Fibroblast of pulmonary artery (primary cell): ENCODE results near the gene CEBPE.
A peak's percentile ranks its signal among the peaks of the same experiment; 100 is the strongest.

ENCODE experiments used
- DNase-seq: peaks from one replicate; pipeline ENCODE4 v3.0.0-alpha.2; 2010; ENCODE audit warnings: low read depth
- H3K4me3 ChIP-seq: replicated peaks from 2 replicates; pipeline ENCODE4 v1.5.1; 2011; ENCODE audit warnings: low read depth, mild to moderate bottlenecking, control low read depth, low read length, moderate library complexity
- TF ChIP-seq, protein P1 (sequence below): IDR thresholded peaks from 2 replicates; pipeline ENCODE4 v1.5.1; 2011; ENCODE audit warnings: mild to moderate bottlenecking, control low read depth, low read length, inconsistent platforms; ENCODE audit errors: missing control alignments

CEBPE gene

DNA sequence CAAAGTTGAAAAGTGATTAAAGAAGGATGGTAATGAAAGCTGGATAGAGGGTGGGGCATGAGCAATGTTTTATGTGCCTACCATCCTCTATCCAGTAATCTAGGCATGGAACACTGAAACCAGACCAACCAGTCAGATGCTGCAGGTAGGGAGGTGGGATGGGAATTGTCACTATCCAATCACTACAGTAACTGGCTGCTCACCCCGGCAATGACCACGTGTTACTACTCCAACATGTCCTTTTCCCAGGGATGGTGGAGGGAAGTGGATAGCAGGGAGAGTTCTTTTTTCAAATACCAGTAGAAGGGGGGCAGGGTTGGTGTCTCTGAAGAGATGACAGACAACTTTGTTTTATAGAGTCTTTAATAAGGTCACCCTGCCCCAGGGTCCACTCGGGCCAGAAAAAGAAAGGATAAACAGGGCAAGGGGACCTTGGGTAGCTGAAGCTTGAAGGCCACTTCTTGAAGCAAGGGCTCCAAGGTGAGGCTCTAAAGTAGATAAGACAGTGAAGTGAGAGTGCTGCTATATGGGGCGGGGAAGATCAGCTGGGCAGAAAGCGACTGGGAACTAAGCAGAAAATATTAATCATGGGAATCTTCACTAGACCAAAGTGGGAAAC is 47.0 kb downstream of the CEBPE start:
- TF ChIP-seq, protein P1, sequence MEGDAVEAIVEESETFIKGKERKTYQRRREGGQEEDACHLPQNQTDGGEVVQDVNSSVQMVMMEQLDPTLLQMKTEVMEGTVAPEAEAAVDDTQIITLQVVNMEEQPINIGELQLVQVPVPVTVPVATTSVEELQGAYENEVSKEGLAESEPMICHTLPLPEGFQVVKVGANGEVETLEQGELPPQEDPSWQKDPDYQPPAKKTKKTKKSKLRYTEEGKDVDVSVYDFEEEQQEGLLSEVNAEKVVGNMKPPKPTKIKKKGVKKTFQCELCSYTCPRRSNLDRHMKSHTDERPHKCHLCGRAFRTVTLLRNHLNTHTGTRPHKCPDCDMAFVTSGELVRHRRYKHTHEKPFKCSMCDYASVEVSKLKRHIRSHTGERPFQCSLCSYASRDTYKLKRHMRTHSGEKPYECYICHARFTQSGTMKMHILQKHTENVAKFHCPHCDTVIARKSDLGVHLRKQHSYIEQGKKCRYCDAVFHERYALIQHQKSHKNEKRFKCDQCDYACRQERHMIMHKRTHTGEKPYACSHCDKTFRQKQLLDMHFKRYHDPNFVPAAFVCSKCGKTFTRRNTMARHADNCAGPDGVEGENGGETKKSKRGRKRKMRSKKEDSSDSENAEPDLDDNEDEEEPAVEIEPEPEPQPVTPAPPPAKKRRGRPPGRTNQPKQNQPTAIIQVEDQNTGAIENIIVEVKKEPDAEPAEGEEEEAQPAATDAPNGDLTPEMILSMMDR = no peak
- no peak for DNase-seq
- peak overlapping the region; percentile 97 for H3K4me3 ChIP-seq

DNA sequence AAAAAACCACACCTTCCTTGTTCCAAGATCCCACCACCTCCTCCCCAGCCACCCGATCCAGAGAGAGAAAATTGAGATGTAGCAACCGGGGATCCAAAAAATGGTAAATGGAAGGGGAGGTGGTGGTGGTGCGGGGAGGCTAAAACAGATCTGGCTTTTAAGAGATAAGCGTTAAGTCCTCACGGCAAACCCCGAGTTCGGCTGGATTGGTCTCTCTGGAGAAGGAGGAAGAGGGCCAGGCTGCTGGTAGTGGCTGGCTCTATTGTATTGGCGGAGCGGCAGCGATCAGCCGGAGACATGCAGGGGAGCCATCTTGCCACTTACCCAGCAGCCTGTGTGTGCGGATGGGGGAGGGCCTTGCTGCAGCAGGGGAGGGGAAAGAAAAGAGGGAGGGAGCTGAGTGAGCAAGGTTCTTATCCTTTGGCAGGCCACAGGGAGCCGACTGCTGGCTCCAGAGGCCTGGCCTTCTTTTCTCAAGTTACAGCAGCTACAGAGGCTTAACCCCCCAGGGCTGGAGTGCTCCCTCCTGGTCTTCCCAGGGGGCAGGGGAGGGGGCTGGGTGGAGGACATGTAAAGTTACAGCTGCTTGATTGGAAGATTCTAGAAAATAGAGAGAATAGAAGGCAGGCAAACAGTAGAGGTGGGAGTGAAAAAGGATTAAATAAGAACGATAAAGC is 47.7 kb downstream of the CEBPE start:
- TF ChIP-seq, protein P1 = no peak
- DNase-seq = peak; percentile 95
- H3K4me3 ChIP-seq = peak overlapping the region; percentile 97

DNA sequence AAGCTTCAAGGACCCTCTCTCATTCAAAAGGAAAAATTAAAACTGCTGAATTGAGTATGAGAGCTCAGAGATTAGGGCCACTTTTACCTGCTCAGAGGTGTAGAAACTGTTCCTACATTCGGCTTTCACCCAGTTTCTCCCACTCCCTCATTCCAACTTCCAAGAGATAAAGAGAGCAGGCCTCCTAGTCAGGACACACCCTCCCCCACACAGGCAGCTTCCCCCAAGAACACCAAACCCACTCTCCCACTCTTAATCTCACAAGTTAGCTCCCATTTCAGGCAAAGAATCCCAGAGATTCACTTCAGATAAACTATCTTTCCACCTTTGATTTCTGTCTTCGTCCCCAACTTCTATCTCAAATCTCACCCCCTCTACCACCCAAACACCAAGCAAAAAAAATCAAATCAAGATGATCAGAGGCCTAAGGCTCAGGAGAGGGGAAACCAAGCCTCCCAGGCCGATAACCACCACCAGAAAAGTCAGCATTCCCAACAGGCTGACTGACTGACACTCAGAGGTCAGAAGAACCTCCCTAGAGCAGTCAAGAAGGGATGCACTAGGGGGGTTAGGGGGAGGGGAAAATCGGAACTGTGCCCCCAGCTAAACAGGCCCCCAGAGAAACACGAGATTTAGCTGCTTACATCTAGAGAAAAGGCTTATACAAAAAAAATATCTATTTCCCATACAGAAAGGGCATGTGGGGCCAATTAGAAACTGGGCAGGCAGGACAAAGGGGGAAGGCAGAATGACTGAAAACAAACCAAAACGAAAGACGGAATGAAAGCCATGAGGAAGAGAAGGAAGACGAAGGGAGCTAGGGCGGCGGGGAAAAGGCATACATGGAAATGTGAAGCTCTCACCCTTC is 48.6 kb downstream of the CEBPE start:
- H3K4me3 ChIP-seq = peak overlapping the region; percentile 97
- TF ChIP-seq, protein P1 = no peak
- DNase-seq = no peak

DNA sequence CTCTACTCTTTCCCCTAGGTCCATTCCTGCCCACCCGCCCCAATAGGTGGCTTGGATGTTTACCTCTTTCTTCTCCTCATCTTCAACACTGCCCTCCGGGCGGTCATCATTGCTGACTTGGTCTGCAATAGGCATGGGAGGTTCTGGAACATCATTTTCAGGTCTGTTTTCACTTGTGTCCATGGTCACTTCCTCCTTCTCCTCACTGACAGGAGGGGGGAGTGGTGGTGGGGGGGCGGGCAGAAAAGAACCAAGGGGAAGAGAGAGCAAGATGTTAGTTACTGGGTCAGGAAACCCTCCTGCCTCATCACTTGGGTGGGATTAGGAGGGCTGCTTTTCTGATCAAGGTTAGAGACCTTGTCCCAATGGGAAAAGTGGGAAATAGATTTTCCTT is 49.6 kb downstream of the CEBPE start:
- DNase-seq = no peak
- TF ChIP-seq, protein P1 = no peak

DNA sequence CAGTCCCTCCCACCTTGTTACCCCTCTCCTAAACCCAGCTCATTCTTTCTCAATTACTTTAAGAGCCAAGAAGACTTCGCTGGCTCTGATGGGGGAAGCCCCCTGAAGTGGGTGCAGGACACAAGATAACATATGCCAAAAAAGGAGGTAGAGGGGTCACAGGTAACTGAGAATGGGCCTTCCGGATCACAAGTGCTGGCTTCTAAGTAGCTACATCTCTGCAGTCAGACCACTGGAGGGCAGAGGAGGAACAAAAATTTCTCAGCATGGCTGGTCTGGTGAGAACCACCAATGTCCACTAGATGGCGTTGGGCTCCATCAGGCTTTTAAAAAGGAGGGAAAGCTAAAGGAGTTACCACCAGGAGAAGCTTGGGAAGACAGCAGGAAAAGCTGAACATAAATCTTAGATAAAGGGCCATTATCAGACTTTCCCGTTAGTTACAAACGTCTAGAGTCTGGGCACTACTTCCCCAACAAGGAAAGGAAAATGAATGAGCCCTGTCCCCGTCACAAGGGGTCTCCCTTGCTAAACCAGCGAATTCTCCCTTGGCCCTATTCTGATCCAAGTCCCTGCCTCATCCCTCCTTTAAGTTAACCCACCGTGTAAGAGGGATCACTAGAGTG is 50.2 kb downstream of the CEBPE start:
- TF ChIP-seq, protein P1 = no peak
- no peak overlapping the region for H3K4me3 ChIP-seq
- peak; percentile 96 for DNase-seq

More for the DNA sequence above, 49.6 kb downstream of the CEBPE start:
- no peak overlapping the region for H3K4me3 ChIP-seq

DNA sequence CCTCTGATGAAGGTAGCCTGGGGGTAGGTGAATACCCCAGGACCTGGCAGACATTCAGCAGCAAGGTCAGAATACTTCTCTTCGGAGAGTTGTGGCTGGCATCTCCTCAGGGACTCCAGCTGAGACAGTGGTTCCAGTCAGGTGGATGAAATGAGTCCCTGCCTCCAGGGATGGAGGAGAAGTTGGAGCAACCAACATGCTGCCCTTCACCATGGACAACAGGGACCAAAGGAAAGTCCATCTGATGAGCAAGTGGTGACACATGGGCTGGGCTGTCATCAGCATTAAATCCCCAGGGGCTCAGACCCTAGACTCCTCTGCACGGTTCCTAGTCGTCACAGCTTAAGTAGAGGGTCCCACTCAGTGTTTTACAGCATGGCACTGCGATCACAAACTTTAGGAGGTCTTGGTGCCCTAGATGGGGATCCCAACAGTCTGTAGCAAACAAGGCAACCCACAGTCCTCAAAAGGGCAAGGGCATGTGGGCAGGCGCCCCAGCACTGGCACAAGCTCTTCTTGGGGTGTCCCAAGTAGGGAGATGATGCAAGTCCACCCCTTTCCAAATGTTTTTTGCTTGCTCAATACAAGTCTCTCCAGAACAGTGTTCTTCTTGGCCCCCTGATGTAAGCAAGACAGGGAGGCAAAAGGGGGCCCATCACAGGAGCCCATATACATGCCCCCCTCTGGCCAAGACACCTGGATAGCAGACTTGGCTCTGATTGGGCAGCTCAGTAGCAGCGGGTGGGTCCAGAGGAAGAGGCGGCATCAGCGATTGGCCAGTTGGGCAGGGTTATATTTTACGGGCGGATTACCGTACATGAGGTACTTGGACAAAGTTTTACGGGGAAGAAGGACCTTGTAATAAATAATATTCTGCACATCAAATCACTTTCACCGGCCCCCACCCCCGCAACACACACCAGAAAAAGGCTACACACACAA is 50.9 kb downstream of the CEBPE start:
- TF ChIP-seq, protein P1 = no peak
- no peak overlapping the region for H3K4me3 ChIP-seq
- no peak for DNase-seq
